Osteocyte (in vitro differentiated cells): ENCODE data around the gene LRRC43. TPM values are rescaled to one million over a fixed set of nuclear protein-coding genes. Genes with fewer than 3 reads are reported as not detected.

Experiments
- DNase-seq: peaks from one replicate; pipeline ENCODE4 v3.0.0; 2021; ENCODE audit warnings: mixed read lengths; ENCODE audit not compliant: unreplicated experiment; ENCODE audit errors: extremely low spot score
- H3K27ac Mint-ChIP-seq: one replicate; pipeline ENCODE4 v1.8.0; 2021; ENCODE audit warnings: mild to moderate bottlenecking, mixed read lengths; ENCODE audit not compliant: unreplicated experiment
- H3K27me3 Mint-ChIP-seq: one replicate; pipeline ENCODE4 v1.8.0; 2021; ENCODE audit warnings: mixed read lengths; ENCODE audit not compliant: unreplicated experiment
- H3K36me3 Mint-ChIP-seq: one replicate; pipeline ENCODE4 v1.8.0; 2021; ENCODE audit warnings: mixed read lengths; ENCODE audit not compliant: unreplicated experiment
- H3K4me1 Mint-ChIP-seq: one replicate; pipeline ENCODE4 v1.8.0; 2021; ENCODE audit warnings: mixed read lengths; ENCODE audit not compliant: unreplicated experiment
- H3K4me3 Mint-ChIP-seq: one replicate; pipeline ENCODE4 v1.8.0; 2021; ENCODE audit warnings: mild to moderate bottlenecking, moderate library complexity, mixed read lengths; ENCODE audit not compliant: unreplicated experiment
- H3K9me3 Mint-ChIP-seq: one replicate; pipeline ENCODE4 v1.8.0; 2021; ENCODE audit warnings: mixed read lengths; ENCODE audit not compliant: unreplicated experiment
- total RNA-seq: library from RNA; stranded (reverse); gene quantifications from 2 replicates; pipeline ENCODE4 v1.2.1, GENCODE V29; 2021
- TF ChIP-seq, protein P1 (sequence below): fragments of 200-600 bp; sonication (generic); IDR thresholded peaks from 2 replicates; pipeline ENCODE4 v1.5.0; 2021; ENCODE audit warnings: antibody characterized with exemption, mild to moderate bottlenecking, moderate library complexity

Gene LRRC43
- total RNA-seq, 1 donor from 2014 or later = 2.0 TPM

DNA sequence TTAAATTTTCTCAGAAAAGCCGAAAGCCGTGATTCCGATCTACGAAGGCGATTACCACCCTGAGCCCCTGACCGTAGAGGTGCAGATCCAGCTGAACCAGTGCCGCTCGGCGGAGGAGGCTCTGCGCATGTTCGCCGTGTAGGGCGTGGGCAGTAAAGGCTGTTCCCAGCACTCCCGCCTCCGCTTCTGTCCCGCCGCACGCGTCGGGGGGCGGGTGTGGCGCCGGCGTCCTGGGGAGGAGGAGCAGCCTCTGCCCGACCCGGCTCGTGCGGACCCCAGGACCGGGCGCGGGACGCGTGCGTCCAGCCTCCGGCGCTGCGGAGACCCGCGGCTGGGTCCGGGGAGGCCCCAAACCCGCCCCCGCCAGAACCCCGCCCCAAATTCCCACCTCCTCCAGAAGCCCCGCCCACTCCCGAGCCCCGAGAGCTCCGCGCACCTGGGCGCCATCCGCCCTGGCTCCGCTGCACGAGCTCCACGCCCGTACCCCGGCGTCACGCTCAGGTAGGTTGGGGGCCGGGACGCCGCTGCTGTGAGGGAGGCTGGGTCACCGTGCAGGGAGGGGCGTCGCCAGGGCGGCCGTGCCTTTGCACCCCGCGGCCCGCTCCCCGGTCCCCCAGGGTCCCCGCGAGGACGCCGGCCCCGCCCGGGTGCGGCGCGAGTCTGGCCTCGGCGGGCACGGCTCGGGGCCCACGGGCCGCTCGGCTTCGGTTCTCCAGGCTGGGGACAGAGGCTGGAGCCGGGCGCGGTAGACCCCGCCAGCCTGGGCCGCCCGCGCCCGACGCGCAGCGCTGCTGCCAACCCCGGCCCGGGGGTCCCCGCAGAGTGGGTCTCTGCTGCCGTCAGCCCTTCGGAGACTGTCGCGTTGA is 20.6 kb downstream of the LRRC43 start, which contains the start of gene B3GNT4:
Gene B3GNT4 (plus strand): TSS at position 409 of the 866 bp plus-strand sequence. CDS start 910 bp downstream, outside the sequence.
- Mint-ChIP-seq H3K4me1 (peaks cover 9% of the 10 kb centered on the region), H3K36me3 (peaks cover 15% of the 10 kb centered on the region), H3K27ac (no peak within 1 kb of the TSS), H3K9me3 (no peaks in the 10 kb centered on the region), H3K27me3 (peaks cover 10% of the 10 kb centered on the region), H3K4me3 (peak within 1 kb of the TSS; percentile 75)
- TF ChIP-seq, protein P1, sequence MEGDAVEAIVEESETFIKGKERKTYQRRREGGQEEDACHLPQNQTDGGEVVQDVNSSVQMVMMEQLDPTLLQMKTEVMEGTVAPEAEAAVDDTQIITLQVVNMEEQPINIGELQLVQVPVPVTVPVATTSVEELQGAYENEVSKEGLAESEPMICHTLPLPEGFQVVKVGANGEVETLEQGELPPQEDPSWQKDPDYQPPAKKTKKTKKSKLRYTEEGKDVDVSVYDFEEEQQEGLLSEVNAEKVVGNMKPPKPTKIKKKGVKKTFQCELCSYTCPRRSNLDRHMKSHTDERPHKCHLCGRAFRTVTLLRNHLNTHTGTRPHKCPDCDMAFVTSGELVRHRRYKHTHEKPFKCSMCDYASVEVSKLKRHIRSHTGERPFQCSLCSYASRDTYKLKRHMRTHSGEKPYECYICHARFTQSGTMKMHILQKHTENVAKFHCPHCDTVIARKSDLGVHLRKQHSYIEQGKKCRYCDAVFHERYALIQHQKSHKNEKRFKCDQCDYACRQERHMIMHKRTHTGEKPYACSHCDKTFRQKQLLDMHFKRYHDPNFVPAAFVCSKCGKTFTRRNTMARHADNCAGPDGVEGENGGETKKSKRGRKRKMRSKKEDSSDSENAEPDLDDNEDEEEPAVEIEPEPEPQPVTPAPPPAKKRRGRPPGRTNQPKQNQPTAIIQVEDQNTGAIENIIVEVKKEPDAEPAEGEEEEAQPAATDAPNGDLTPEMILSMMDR = no peak
- peak; percentile 86 for DNase-seq

DNA sequence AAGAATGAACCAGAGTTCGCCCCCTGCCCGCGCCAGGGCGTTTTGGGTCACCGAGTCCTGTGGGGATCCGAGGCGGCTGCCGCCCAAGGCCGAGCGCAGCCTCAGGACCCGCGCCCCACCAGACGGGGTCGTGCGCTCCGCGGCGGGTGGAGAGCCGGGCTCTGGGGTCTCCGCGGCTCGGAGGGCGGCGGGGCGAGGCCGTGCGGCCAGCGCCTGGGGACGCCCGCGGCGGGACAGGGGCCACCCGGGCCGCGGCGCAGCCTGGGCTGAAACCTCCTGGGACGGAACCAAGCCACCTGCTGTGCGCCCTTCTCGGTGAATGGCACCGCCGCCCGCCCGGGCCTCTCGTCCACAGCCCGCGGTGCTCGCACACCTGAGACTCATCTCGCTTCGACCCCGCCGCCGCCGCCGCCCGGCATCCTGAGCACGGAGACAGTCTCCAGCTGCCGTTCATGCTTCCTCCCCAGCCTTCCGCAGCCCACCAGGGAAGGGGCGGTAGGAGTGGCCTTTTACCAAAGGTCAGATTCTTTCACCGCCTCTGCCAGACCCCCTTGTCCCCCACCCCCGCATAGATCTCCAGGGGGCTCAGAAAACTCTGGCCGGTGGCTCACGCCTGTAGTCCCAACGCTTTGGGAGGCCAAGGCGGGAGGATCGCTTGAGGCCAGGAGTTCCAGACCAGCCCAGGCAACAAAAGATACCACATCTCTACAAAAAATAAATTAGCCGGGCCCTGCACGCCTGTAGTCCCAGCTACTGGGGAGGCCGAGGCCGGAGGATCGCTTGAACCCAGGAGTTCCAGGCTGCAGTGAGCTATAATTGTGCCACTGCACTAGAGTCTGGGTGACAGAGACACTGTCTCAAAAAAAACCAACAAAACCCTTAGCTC is 21.5 kb downstream of the LRRC43 start:
- Mint-ChIP-seq H3K4me1 (peaks cover 7% of the 10 kb centered on the region), H3K27me3 (peaks cover 10% of the 10 kb centered on the region), H3K36me3 (peaks cover 18% of the 10 kb centered on the region), H3K4me3 (peak overlapping the region; percentile 65), H3K9me3 (no peaks in the 10 kb centered on the region), H3K27ac (no peak overlapping the region)
- no peak for DNase-seq
- TF ChIP-seq, protein P1 = no peak

DNA sequence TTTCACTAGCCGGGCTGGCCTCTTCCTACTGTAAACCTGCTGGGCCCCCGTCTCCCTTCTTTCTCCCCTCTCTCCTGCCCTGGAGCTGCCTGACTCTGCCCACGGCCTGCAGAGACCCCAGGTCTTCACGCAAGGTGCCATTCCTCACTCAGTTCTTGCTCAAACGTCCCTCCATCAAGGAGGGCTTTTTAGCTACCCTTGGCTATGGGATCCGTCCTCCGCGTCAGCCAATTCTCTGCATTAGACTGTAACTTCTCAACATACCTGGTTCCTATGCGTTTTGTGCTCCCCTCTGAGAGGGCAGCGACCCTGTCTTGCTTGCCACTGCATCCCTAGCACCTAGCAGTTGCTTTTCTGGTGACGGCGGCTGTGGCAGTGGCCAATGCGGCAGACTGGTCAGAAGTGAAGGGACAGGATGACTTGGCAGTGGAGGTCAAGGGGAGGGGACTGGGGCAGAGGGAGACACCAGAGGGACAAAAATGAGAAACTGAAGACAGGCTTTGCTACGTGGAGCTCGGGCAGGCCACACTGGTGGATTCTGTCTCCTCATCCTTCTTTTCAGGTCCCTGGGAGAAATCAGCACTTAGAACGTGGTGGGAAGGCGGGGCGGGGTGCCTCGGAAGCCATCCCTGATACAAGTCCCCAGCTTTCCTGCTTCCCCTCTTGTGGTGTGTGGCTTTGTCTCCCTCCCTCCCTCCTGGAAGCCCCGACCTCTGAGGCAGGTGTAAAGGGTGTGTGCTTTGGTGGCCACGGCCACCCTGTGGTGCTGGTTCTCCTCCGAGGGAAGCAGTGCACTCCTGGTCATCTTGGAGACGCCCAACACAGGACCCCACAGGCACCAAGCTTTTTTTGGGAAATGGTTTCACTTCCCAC is 22.4 kb downstream of the LRRC43 start:
- no peak for DNase-seq
- Mint-ChIP-seq H3K27ac (no peak overlapping the region), H3K4me1 (peaks cover 7% of the 10 kb centered on the region), H3K36me3 (peaks cover 23% of the 10 kb centered on the region), H3K9me3 (no peaks in the 10 kb centered on the region), H3K27me3 (peaks cover 10% of the 10 kb centered on the region), H3K4me3 (peak overlapping the region; percentile 65)
- TF ChIP-seq, protein P1 = no peak

DNA sequence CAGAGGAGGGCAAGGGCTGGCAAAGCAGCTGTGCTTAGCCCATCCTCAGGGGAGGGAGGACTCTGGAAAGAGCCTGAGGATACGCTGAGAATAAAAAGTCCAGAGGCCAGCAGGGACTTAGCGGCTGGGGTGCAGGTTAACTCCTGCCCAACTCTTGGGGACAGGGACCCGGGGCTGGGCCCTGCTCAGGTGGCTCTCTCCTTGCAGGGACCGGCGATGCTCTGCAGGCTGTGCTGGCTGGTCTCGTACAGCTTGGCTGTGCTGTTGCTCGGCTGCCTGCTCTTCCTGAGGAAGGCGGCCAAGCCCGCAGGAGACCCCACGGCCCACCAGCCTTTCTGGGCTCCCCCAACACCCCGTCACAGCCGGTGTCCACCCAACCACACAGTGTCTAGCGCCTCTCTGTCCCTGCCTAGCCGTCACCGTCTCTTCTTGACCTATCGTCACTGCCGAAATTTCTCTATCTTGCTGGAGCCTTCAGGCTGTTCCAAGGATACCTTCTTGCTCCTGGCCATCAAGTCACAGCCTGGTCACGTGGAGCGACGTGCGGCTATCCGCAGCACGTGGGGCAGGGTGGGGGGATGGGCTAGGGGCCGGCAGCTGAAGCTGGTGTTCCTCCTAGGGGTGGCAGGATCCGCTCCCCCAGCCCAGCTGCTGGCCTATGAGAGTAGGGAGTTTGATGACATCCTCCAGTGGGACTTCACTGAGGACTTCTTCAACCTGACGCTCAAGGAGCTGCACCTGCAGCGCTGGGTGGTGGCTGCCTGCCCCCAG is 23.4 kb downstream of the LRRC43 start:
- Mint-ChIP-seq H3K27ac (no peak overlapping the region), H3K4me3 (no peak overlapping the region), H3K9me3 (no peaks in the 10 kb centered on the region), H3K4me1 (peaks cover 7% of the 10 kb centered on the region), H3K27me3 (peaks cover 10% of the 10 kb centered on the region), H3K36me3 (peaks cover 25% of the 10 kb centered on the region)
- DNase-seq = no peak
- TF ChIP-seq, protein P1 = no peak
